GM18502 (cell line): ENCODE measurements around the gene EEF2KMT.
"Not testable (repeated sequence)": the region's sequence is repeated elsewhere in the genome, so short reads cannot be mapped to it uniquely, and the experiment has no call there.

Experiments
- ATAC-seq: cut with Tn5 transposase; IDR thresholded peaks from one replicate; pipeline ENCODE4 v1.9.1; 2021; ENCODE audit warnings: mild to moderate bottlenecking; ENCODE audit not compliant: unreplicated experiment, poor library complexity

EEF2KMT gene

GRCh38 chr16:5096437-5097060 is 1.0 kb downstream of the EEF2KMT start:
- not testable (repeated sequence) for ATAC-seq

GRCh38 chr16:5095145-5095830 is 2.3 kb downstream of the EEF2KMT start:
- ATAC-seq, result not testable (repeated sequence)

DNA sequence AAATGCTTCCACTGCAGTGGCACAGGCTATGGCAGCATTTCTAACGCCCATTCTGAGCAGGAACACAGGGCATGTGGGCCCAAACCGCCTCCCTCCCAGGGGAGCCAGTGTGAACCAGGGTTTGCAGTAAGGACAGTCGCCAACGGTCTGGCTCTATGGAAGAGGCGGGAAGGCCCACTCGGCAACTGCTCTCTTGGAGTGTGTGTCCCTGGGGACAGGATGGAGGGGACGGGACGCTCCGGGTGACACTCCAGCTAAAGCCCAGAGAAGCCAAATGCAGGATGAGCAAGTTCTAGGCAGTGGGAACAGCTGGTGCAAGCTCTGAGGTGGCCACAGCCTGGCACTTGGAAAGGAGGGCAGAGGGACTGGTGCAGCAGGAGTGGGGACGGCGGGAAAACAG is 3.8 kb downstream of the EEF2KMT start:
- ATAC-seq, result not testable (repeated sequence)

DNA sequence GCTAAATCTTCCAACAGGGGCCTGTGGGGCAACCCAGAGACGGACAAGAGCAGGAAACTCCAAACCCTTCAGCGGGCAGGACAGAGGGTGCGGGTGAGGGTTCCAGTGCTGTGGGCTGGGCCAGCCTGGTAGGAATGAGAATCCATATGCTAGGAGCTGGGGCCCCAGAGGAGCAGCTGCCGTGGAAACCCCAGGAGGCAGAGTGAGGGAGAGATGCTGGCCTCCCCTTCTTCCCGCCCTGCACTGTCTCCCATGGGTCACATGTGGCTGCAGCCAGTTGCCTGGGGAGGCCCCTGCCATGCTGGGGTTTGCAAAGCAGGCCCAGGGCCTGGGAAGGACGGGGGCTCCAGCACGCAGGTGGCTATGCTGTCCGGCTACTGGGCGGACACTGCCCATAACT is 4.5 kb downstream of the EEF2KMT start:
- not testable (repeated sequence) for ATAC-seq

DNA sequence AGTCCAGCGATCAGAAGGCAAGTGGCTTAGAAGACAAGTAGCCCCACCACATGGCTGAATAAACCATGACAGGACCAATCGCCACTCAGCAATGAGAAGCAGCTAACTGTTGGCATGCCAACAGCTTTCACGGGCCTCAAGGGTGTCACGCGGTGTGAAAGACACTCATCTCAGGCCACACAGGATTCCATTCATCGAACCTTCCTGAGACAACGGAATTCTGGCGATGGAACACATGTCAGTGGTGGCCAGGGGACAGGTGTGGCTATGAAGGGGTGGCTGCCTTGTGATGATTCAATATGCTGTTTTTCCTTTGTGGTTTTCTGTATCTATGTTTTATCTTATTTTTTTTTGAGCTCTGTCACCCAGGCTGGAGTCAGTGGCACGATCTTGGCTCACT is 7.0 kb downstream of the EEF2KMT start:
- not testable (repeated sequence) for ATAC-seq

DNA sequence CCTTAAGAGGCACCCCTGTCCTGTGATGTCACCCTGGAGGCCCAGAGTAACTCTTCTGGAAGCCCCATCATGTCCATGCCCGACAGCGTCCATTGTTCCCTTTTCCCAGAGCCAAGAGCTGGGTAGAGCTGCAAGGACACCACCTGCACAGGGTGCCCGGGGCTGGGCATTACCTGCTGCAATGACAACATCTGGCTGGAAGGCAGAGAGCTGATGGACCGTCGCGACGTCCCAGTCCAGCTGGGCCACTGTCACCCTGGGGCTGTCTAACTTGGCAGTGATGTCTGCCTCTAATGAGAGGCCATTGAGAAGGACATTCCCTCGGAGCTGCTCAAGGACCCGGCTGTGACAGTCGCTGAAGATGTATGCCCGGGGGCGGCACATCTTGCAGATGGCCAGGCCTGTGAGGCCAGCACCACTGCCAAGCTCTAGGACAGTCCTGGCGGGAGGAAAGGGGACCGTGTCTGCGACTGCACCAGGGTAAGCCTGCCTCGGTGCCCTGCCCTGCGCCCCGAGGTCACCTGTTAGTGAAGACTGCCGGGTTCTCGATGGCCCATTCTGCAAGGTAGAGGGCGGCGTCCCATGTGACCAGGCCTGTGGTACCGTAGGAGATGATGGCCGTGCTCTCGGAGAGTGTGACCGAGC is 7.6 kb downstream of the EEF2KMT start:
- ATAC-seq, result not testable (repeated sequence)

GRCh38 chr16:5088936-5089335 is 8.7 kb downstream of the EEF2KMT start:
- not testable (repeated sequence) for ATAC-seq

- not testable (repeated sequence) for ATAC-seq
Measured at GRCh38 chr16:5088086-5088790, 9.4 kb downstream of the EEF2KMT start.

DNA sequence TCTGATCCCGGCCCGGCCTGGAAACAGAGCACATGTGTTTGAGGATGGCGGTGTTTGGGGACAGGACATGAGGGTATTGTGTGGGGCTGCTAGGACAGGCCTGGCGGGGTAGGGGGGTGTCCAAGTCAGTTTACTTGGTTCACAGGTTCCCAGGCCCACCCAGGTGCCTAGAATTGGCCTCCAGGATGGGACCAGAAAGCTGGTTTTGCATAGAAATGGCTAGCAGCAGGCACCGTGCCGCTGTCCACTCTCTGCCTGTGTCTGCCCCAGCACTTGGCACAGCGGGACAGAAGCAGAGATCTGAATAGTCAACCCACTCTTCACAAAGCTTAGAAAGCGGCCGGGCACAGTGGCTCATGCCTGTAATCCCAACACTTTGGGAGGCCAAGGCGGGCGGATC is 11.9 kb downstream of the EEF2KMT start:
- not testable (repeated sequence) for ATAC-seq

GRCh38 chr16:5084802-5085201 is 12.8 kb downstream of the EEF2KMT start:
- ATAC-seq, result not testable (repeated sequence)

DNA sequence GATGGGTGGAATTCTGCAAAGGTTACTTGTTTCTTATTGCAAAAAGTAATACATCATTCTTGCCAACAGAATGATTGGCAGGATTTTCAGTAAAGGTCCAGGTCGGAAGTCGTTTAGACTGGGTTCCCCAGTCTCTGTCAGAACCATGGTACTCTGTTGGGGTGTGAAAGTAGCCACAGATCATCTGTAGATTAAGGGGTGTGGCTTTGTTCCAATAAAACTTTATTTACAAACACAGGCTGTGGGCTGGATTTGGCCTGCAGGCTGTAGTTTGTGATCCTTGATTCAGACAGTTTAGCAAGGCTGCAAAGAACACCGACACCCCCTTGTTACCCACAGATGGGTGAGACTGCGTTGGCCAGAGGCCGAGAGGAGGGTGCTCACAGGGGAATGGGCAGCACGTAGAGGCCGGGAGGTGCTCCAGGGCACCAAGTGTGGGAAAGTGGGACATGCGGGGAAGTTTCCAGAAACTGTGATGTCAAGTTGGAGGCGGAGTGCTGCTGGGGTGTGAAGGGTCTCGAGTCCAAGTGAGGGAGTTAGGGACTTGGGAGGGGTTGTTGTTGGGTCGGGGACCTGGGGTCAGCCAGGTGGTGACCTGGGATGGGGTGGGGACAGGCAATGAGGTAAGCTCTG is 13.4 kb downstream of the EEF2KMT start:
- ATAC-seq, result not testable (repeated sequence)

GRCh38 chr16:5083646-5084045 is 13.9 kb downstream of the EEF2KMT start:
- not testable (repeated sequence) for ATAC-seq

- not testable (repeated sequence) for ATAC-seq
Measured at GRCh38 chr16:5080996-5081395, 16.6 kb downstream of the EEF2KMT start.

GRCh38 chr16:5080461-5080860 is 17.1 kb downstream of the EEF2KMT start:
- not testable (repeated sequence) for ATAC-seq

- no peak for ATAC-seq
Measured at GRCh38 chr16:5078626-5079025, 19.0 kb downstream of the EEF2KMT start.

GRCh38 chr16:5077304-5077703 is 20.3 kb downstream of the EEF2KMT start:
- ATAC-seq, result no peak

GRCh38 chr16:5075637-5076036 is 22.0 kb downstream of the EEF2KMT start:
- ATAC-seq, result no peak

DNA sequence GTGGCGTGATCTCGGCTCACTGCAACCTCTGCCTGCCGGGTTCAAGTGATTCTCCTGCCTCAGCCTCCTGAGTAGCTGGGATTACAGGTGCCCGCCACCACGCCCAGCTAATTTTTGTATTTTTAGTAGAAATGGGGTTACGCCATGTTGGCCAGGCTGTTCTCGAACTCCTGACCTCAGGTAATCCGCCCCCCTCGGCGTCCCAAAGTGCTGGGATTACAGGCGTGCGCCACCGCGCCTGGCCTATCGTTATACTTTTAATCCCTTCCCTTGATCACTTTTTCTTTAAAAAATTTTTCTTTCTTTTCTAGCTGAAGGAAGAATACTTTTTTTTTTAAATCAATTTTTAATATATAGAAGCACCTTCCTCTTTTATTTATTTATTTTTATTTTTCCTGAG is 23.8 kb downstream of the EEF2KMT start:
- ATAC-seq, result not testable (repeated sequence)

- ATAC-seq, result no peak
Measured at GRCh38 chr16:5073279-5073629, 24.3 kb downstream of the EEF2KMT start.
